GM19328 (cell line): ENCODE data around the gene PTPRJ.
"Not testable (repeated sequence)": the region's sequence is repeated elsewhere in the genome, so short reads cannot be mapped to it uniquely, and the experiment has no call there.

Experiments
- ATAC-seq: cut with Tn5 transposase; IDR thresholded peaks from one replicate; pipeline ENCODE4 v1.9.1; 2021; ENCODE audit warnings: mild to moderate bottlenecking, moderate library complexity; ENCODE audit not compliant: unreplicated experiment

PTPRJ gene

DNA sequence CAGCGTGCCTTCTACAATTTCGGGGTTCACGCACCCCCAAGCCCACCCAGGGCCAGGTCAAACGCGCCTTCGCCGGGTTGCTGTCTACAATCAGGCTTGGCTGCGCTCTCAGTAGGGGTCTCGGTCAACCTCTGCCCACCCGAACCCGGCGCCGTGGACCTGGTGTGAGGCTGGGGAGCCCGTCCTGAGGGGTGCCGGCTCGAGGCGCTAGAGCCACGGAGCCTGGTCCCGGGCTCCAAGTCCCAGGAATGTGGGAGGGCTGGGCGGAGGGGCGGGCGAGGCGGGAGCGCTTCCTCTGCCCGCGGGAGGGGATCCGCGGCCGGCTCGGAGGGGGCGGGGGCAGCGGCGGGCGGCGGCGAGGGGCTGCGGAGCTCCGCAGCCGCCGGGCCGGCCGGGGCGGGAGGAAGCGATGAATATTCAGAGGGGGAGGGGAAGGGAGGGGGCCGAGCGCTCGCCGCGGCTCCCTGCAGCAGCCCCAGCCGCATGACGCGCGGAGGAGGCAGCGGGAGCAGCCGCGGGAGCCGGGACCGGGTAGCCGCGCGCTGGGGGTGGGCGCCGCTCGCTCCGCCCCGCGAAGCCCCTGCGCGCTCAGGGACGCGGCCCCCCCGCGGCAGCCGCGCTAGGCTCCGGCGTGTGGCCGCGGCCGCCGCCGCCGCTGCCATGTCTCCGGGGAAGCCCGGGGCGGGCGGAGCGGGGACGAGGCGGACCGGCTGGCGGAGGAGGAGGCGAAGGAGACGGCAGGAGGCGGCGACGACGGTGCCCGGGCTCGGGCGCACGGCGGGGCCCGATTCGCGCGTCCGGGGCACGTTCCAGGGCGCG lies at the start of gene PTPRJ:
Gene PTPRJ (plus strand): TSS at position 472 of the 819 bp plus-strand sequence. CDS start 354 bp downstream, outside the sequence.
- ATAC-seq = peak; percentile 49

DNA sequence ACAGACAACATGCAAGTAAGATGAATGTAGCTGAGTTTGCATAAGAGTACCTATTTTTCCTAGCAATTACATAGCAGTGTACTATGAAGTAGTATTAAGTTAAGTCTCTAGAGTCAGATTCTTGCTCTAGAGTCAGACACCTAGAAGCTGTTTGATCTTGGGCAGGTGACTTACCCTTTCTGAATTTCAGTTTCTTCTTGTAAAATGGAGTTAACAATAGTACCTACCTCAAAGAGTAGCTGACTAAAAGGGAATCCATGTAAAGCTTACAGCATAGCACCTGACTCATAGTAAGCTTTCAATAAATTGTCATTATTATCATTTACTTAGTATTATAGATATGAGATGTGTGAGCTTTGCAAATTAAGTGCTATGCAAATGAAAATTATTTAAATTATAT lies 47.8 kb upstream of the PTPRJ start:
- no peak for ATAC-seq

DNA sequence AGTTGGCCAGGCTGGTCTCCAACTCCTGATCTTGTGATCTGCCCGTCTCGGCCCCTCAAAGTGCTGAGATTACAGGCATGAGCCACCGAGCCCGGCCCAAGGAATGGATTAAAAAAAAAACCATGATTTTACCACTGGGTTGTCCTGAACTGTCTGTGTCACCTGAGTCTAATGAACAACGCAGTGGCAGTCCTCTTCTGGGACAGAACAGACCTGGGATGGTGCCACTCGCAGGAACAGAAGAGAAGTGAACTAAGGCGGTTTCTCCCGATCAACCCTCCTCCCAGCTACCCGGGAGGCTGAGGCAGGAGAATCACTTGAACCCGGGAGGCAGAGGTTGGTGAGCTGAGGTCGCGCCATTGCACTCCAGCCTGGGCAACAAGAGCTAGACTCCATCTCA lies 46.6 kb upstream of the PTPRJ start:
- ATAC-seq = not testable (repeated sequence)

DNA sequence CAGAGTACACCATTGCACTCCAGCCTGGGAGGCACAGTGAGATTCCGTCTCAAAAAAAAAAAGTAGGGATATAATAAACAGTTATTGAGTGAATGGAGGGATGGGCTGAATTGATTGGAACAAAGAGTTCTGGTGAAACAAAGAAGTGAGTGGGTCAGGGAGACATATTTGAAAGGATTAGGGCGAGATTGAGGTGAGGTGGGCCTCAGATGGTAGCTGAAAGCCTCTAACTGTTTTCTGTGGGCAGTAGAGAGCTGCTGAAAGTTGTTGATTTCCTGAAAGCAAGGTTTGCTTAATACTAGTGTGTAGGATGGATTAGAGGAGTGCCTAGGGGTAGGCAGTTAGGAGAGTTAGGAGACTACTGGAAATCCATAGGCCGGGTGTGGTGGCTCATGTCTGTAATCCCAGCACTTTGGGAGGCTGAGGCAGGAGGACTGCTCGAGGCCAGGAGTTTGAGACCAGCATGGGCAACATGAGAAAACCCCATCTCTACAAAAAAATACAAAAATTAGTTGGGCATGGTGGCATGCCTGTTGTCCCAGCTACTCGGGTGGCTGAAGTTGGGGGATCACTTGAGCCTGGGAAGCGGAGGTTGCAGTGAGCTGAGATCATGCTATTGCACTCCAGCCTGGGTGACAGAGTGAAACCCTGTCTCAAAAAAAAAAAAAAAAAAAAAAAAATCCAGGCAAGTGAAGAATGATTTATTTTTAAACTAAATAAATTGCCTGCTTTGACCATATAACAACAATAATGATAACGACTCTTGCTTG lies 41.4 kb upstream of the PTPRJ start:
- ATAC-seq = no peak

DNA sequence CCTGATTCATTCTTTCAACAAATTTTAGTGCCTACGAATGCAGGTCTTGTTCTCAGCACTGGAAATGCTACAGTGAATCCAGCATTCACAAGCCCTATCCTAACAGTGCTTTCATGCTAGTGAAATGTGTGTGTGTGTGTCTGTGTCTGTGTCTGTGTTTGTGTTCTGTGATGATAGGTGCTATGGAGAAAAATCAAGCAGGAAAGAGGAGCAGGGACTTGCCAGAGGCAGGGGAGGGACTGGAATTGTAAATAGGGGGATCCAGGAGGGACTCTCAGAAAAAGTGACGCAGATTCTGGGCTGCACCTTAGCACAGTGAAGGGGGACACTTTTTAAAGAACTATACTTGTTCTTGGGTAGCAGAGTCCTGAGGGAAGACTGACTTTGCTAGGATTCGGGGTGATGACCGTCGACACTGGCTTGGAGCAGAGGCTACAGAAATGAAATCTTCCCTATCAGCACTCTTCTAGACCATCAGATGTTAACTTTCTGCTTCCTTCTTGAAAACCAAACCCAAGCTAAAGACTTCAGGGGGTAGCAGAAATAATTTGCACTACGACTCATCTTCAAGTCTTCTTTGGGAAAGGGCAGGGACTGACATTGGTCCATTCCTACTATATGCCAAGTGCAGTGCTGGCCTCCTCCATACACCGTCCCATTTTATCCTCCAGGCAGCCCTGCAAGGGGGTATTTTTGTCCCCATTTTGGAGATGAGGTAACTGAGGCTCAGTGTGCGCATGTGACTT lies 39.3 kb upstream of the PTPRJ start:
- no peak for ATAC-seq

DNA sequence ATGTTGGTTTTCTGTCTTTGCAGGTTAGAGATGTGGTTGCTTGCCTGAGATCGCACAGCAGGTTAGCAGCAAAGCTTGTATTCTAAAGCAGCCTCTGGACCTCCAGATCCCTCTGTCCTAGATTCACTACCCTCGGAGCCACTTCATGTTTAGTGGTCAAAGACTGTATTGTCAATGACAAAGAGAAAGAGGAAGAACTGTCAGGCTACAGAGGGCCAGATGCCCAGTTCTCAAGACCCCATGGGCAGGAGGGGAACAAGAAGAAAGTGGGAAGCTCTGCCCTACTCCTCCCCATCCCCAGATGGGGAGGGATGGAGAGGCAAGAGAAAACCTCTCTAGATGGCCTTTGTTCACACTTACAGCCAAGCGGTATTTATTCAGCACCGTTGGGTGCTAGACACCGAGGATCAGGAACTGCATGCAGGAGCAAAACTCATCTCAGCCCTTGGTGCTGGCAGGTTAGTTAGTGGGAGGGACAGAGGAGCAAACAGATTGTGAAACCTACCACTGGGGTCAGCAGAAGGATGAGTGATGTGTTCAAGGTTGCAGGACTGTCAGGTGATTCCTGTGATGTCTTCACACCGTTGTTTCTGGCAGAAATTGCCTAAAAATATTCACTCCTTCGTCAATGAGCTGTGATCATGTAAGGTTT lies 38.3 kb upstream of the PTPRJ start:
- no peak for ATAC-seq

DNA sequence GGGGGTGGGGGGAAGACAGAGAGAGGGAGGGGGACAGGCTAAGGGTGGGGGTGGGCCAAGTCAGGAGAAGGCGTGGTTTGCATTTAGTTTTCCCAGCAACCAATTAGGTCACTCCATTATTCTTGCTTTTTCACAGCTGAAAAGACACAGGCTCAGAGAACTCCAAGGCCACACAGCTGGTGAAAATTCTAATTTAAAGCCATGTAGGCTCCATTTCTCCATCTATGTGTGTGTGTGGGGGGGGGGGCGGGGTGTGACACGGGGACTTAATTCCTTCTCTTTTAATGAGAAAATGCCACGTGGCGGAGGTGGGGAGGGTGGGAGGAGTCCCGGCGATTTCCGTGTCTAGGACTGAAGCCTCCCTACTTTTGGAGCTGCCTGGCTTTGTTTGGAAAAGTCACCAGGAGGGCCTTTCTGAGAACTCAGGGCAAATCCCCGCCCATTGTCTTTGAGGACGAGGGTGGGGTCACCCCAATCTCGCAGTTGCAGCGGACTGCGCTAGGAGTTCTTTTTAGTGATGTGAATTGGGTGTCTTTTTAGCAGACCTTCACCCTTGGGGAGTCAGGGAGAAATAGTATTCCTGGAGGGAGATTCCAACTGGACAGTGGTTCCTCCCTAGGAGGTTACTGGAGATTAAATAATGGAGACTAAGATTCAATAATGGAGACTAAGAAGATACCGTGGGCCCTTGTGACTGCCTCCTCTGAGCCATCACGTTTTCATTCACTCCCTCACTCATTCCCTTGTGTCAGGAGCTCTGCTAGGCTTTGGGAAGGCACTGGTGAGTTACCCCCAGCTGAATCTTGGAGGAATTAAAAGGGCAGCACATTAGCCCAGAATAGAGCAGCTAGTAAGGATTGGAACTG lies 36.4 kb upstream of the PTPRJ start:
- no peak for ATAC-seq

DNA sequence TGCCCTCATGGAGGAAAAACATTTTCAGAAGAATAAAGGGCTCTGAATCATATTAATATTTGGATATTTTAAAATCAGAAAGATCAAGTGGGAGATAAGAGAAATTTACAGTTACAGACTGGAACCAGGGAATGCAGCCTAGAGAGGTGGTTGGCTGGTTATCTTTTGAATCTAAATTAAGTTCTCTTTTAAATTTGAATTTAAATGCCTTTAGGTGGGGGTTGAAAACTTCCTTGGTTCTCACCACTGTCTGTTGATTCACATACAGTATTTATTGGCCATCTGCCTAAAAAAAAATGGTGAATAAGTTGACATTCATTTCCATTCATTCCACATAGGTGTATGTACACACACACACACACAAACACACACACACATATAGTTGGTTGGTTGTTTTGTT lies 35.7 kb upstream of the PTPRJ start:
- no peak for ATAC-seq

DNA sequence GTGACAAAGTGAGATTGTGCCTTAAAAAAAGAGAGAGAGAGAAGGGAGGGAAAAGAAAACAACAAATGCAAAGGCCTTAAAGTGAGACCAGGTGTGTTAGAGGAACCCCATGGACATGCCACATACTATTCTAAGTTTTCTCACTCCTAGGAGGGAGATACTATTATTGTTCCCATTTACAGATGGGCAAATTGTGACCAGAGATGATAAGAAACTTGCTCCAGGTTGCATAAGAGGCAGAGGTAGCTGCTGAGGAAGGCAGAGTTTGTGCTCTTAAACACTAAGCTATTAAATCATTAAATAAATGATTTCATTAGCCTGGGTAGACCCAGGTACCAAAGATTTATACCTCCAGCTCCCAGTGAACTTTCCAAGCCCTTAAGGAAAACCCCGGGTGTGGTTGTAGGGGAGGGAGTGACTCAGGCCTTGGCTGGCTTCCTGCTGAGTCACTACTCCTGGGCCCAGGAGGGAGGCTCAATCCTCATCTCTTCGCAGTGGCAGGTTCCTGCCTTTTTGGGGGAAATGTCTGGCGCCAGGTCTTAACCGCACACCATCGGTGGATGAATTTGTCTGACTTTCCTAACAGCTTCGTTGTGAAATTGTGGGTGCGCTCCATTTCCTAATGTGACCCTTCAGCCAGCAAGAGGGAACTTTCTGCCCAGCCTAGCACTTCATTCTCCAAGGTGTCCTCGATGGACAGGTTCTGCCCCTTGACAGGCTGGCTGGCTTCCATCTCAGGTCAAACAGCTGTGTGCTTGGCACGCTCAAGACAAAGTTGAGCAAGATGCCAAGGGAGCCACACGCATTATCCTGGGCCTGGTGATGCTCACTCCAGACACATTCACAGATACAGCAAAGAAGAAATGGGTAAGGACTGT lies 33.4 kb upstream of the PTPRJ start:
- no peak for ATAC-seq

DNA sequence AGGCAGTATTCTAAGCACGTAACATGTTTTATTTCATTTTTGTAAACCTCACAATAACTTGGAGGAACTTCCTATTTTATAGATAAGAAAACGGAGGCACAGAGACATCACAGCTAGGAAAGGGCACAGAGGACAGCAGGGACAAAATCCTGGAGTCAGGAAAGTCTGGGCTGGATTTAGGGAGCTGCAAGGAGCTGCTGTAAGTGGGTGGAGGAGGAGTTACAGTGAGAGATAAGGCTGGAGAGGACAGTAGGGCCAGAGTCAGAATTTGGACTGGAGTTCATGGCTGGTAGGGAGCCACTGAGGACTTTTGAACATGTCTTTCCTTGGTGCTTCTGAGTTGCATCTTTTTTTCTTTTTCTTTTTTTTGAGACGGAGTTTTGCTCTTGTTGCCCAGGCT lies 32.2 kb upstream of the PTPRJ start:
- ATAC-seq = no peak

DNA sequence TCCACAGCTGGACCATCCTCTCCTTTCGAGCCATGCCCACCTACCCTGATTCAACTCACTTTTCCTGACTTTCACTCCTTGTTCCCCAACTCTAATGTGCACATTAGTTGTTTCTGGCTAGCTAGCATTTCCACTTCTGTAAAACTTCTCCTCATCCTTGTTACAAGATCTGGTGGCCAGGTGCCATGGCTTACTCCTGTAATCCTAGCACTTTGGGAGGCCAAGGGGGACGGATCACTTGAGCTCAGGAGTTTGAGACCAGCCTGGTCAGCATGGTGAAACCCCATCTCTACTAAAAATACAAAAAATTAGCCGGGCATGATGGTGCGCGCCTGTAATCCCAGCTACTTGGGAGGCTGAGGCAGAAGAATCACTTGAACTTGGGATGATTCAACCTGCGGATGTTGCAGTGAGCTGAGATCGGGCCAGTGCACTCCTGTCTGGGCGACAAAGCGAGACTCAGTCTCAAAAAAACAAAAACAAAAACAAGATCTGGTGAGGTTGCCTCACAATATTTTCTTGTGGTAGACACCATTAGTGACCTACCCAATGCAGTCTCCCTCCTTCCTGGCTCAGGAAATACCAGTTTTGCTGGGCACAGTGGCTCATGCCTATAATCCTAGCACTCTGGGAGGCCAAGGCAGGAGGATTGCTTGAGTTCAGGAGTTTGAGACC lies 31.2 kb upstream of the PTPRJ start:
- ATAC-seq = not testable (repeated sequence)

DNA sequence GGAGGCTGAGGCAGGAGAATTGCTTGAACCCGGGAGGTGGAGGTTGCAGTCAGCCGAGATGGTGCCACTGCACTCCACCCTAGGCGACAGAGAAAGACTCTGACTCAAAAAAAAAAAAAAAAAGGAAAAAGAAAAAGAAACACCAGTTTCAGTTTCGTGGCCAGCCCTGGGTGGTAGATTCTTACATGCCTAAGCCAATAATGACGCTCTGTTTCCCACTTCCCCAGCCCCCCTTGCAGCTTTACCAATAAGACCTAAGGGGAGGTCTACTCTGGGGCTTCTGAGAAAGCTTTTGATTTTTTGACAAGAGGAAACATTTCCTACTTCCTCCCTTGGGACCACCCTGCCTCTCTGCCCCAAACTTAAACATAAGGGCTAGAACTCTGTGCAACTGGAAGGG lies 30.0 kb upstream of the PTPRJ start:
- no peak for ATAC-seq

DNA sequence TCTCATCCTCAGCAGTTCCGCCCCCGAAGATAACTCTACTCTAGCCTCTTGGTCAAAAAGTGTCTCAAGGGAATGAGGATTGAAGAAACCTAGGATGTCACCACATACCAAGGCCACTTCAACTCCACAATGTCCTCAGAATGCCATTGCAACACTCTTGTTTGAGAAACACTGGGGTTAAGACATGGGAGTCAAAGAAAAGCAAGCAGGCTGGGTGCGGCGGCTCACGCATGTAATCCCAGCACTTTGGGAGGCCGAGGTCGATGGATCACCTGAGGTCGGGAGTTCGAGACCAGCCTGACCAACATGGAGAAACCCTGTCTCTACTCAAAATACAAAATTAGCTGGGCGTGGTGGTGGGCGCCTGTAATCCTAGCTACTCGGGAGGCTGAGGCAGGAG lies 28.9 kb upstream of the PTPRJ start:
- not testable (repeated sequence) for ATAC-seq

DNA sequence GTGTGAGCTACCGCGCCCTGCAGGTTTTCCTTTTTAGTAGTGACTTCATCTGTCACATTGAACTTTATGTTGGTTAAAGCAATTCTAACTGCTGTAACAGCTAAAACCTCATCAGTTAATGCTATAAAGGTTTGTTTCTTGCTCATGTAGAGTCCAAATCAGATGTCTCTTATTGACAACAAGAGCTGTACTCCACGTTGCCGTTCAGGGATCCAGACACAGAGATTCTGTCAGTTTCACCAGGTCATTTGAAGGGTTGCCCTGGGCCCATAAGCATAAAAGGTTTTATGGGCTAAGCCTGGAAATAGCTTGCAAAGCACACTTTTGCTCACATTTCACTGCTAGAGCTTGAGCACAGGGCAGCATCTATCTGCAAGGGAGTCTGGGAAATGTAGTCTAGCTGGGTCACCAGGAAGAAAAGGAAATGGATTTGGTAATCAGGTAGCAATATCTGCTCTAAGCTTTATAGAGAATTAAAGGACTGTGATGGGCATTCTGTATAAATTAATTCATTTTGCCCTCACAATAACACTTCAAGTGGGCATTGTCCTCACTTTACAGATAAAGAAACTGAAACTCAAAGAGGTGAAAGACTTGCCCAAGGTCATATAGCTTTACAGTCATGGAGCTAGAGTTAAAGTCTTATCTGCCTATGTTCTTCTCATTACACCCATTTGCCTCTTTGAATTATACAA lies 25.2 kb upstream of the PTPRJ start:
- no peak for ATAC-seq

DNA sequence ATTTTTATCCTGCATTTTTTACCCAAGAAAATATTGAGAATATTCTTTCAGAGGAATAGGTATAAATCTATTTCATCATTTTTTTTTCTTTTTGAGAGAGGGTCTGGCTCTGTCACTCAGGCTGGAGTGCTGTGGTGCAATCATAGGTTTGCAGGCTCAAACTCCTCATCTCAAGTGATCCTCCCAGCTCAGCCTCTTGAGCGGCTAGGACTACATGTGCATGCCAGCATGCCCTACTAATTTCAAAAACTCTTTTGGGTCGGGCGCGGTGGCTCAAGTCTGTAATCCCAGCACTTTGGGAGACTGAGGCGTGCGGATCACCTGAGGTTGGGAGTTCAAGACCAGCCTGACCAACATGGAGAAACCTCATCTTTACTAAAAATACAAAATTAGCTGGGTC lies 20.3 kb upstream of the PTPRJ start:
- ATAC-seq = no peak

DNA sequence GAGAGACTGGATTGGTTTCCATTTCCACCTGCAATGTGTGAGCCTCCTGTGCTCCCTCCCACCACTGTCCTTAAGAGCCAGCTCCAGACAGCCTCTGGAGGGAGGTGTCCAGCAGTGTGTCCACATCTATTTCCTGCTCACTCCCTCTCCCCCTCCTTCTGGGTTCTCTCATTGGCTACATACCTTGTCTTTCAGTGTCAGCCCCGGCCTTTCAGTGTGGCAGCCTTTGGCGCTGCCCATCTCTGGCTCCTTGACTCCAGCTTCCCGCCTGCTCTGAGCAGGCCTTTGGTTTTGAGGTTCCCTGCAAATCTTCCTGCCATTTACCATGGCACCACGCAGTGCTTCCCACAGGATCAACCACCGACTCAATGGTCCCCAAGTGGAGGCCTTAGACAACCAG lies 19.0 kb upstream of the PTPRJ start:
- no peak for ATAC-seq

DNA sequence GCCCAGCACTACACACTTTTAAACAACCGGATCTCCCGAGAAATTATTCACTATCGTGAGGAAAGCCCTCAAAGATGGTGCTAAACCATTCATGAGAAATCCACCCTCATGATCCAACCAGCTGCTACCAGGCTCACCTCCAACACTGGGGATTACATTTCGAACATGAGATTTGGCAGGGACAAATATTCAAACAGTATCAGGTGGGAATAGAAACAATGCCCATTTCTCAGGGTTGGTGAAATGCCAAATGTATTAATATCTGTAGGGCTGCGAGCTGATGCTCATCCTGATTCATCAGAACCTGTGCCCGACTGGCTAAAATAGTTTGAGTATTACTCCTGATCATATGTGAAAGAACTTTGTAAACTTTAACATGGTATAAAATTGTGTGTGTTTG lies 15.8 kb upstream of the PTPRJ start:
- ATAC-seq = no peak
